Measurements from ENCODE around the gene ZNF207. TPM values are rescaled to one million over a fixed set of nuclear protein-coding genes. Genes with fewer than 3 reads are reported as not detected.

The ZNF207 gene
- total RNA-seq, 3 donors from 2014 or later (not counting 1 experiment from before 2014, with no cell fraction given): 378 to 444 (median 428) TPM

GRCh38 chr17:32426894-32427293, 76.9 kb downstream of the ZNF207 start:
- no peaks in the 10 kb centered on the region for H3K36me3 ChIP-seq (ENCODE audit: control insufficient read depth, insufficient read depth, low read length)
- no peak overlapping the region for H3K27ac Mint-ChIP-seq
- intact Hi-C loops (cut with micrococcal nuclease): no loop called here

GRCh38 chr17:32429598-32429997, 79.6 kb downstream of the ZNF207 start:
- Mint-ChIP-seq H3K9me3 (no peaks in the 10 kb centered on the region), H3K4me1 (no peaks in the 10 kb centered on the region), H3K27ac (no peak overlapping the region), H3K4me3 (no peak overlapping the region), H3K27me3 (ENCODE audit: low read depth in 2 of 2) (no peaks in the 10 kb centered on the region), H3K36me3 (no peaks in the 10 kb centered on the region)
- Histone ChIP-seq H3K4me3 (ENCODE audit: low read length) (no peak overlapping the region), H3K27ac (ENCODE audit: low read length) (no peak overlapping the region), H3K27me3 (ENCODE audit: control insufficient read depth, insufficient read depth, low read length) (no peaks in the 10 kb centered on the region), H3K4me1 (ENCODE audit: control insufficient read depth, insufficient read depth, low read length) (no peaks in the 10 kb centered on the region), H3K36me3 (ENCODE audit: control insufficient read depth, insufficient read depth, low read length) (no peaks in the 10 kb centered on the region), H3K9me3 (ENCODE audit: control insufficient read depth, insufficient read depth, low read length) (peaks cover 16% of the 10 kb centered on the region)
- no peak for TF ChIP-seq CTCF (IDR thresholded peaks at IDR 0.05)
- no peak for DNase-seq
- ATAC-seq: no peak
- intact Hi-C loops (cut with micrococcal nuclease): no loop called here
- WGBS (ENCODE audit: insufficient coverage): 97% methylated on average over 2 of the region's 2 CpGs

More at GRCh38 chr17:32426894-32427293, 76.9 kb downstream of the ZNF207 start:
- no peak for TF ChIP-seq CTCF (IDR thresholded peaks at IDR 0.05)
- no peak for DNase-seq
- no peak for ATAC-seq
- Mint-ChIP-seq H3K9me3 (no peaks in the 10 kb centered on the region), H3K36me3 (no peaks in the 10 kb centered on the region), H3K4me3 (no peak overlapping the region), H3K4me1 (no peaks in the 10 kb centered on the region), H3K27me3 (ENCODE audit: low read depth in 2 of 2) (no peaks in the 10 kb centered on the region)
- Histone ChIP-seq H3K4me3 (ENCODE audit: low read length) (no peak overlapping the region), H3K9me3 (ENCODE audit: control insufficient read depth, insufficient read depth, low read length) (peaks cover 16% of the 10 kb centered on the region), H3K27ac (ENCODE audit: low read length) (no peak overlapping the region), H3K4me1 (ENCODE audit: control insufficient read depth, insufficient read depth, low read length) (no peaks in the 10 kb centered on the region), H3K27me3 (ENCODE audit: control insufficient read depth, insufficient read depth, low read length) (no peaks in the 10 kb centered on the region)
- WGBS (ENCODE audit: insufficient coverage): 100% methylated on average over 2 of the region's 4 CpGs

Other genes starting within 250 kb of the ZNF207 start
- 10 to 100 TPM; 25.1 to 32.7 (median 28.3) TPM for gene RHOT1, start 207.7 kb upstream of the ZNF207 start, total RNA-seq
- under 1 TPM in 2 of 3 donors, not detected in 1; 0.14 to 0.21 TPM for gene RHBDL3, start 84.3 kb upstream of the ZNF207 start, total RNA-seq
- gene C17orf75, start 8.0 kb upstream of the ZNF207 start, total RNA-seq: 10 to 100 TPM; 12.7 to 18.8 (median 13.3) TPM
- 100 to 1,000 TPM in 2 of 3 donors, 10 to 100 TPM in 1; 83.4 to 108 (median 105) TPM for gene PSMD11, start 94.4 kb downstream of the ZNF207 start, total RNA-seq
- 10 to 100 TPM in 1 of 3 donors, 1 to 10 TPM in 2; 3.7 to 12.3 (median 7.4) TPM for gene CDK5R1, start 136.8 kb downstream of the ZNF207 start, total RNA-seq